ENCODE measurements around the gene AOPEP. TPM values are rescaled to one million over a fixed set of nuclear protein-coding genes. Genes with fewer than 3 reads are reported as not detected.

The AOPEP gene
- total RNA-seq, 2 donors from 2014 or later: 11.7 to 27.3 TPM

GRCh38 chr9:94850540-94851434 is 124.3 kb downstream of the AOPEP start:
- Mint-ChIP-seq H3K36me3 (no peaks in the 10 kb centered on the region), H3K4me1 (ENCODE audit: low read depth in 2 of 2) (peaks cover 11 to 18% of the 10 kb centered on the region in 2 donors), H3K4me3 (no peak overlapping the region), H3K27ac (no peak overlapping the region), H3K9me3 (no peaks in the 10 kb centered on the region), H3K27me3 (no peaks in the 10 kb centered on the region)
- no peak for ATAC-seq
- DNase-seq (ENCODE audit: low spot score): no peak

- Mint-ChIP-seq H3K9me3 (no peaks in the 10 kb centered on the region), H3K4me1 (ENCODE audit: low read depth in 2 of 2) (peaks cover 11 to 12% of the 10 kb centered on the region in 2 donors), H3K27ac (no peak overlapping the region), H3K27me3 (no peaks in the 10 kb centered on the region), H3K36me3 (no peaks in the 10 kb centered on the region), H3K4me3 (no peak overlapping the region)
- ATAC-seq (no peak), DNase-seq (ENCODE audit: low spot score) (no peak)
Measured at GRCh38 chr9:94851467-94851866, 125.0 kb downstream of the AOPEP start.

GRCh38 chr9:94851892-94852291 is 125.4 kb downstream of the AOPEP start:
- no peaks in the 10 kb centered on the region for H3K9me3 Mint-ChIP-seq
- H3K36me3 Mint-ChIP-seq: no peaks in the 10 kb centered on the region
- DNase-seq (ENCODE audit: low spot score): no peak
- no peak overlapping the region for H3K27ac Mint-ChIP-seq
- H3K4me3 Mint-ChIP-seq: no peak overlapping the region
- peaks cover 7 to 8% of the 10 kb centered on the region in 2 donors for H3K4me1 Mint-ChIP-seq (ENCODE audit: low read depth in 2 of 2)
- no peak for ATAC-seq
- H3K27me3 Mint-ChIP-seq: no peaks in the 10 kb centered on the region

- no peaks in the 10 kb centered on the region for H3K9me3 Mint-ChIP-seq
- no peaks in the 10 kb centered on the region for H3K36me3 Mint-ChIP-seq
- no peak for ATAC-seq
- H3K27me3 Mint-ChIP-seq: no peaks in the 10 kb centered on the region
- no peak for DNase-seq (ENCODE audit: low spot score)
- no peak overlapping the region for H3K27ac Mint-ChIP-seq
- H3K4me1 Mint-ChIP-seq (ENCODE audit: low read depth in 2 of 2): peaks cover 3% of the 10 kb centered on the region in 2 donors
- no peak overlapping the region for H3K4me3 Mint-ChIP-seq
Measured at GRCh38 chr9:94852373-94852772, 125.9 kb downstream of the AOPEP start.

- Mint-ChIP-seq H3K27me3 (no peaks in the 10 kb centered on the region), H3K4me3 (no peak overlapping the region), H3K4me1 (ENCODE audit: low read depth in 2 of 2) (peaks cover 0 to 3% of the 10 kb centered on the region in 2 donors), H3K27ac (no peak overlapping the region), H3K9me3 (no peaks in the 10 kb centered on the region), H3K36me3 (peaks cover 6% of the 10 kb centered on the region)
- no peak for ATAC-seq
- no peak for DNase-seq (ENCODE audit: low spot score)
Measured at GRCh38 chr9:94853887-94854286, 127.4 kb downstream of the AOPEP start.

GRCh38 chr9:94855903-94856302 is 129.4 kb downstream of the AOPEP start:
- ATAC-seq (no peak), DNase-seq (ENCODE audit: low spot score) (no peak)
- no peak overlapping the region for H3K27ac Mint-ChIP-seq
- peaks cover 6% of the 10 kb centered on the region for H3K36me3 Mint-ChIP-seq
- no peak overlapping the region for H3K4me3 Mint-ChIP-seq
- peaks cover 17 to 20% of the 10 kb centered on the region in 2 donors for H3K4me1 Mint-ChIP-seq (ENCODE audit: low read depth in 2 of 2)
- H3K9me3 Mint-ChIP-seq: no peaks in the 10 kb centered on the region
- no peaks in the 10 kb centered on the region for H3K27me3 Mint-ChIP-seq

GRCh38 chr9:94857791-94858190 is 131.3 kb downstream of the AOPEP start:
- ATAC-seq: no peak
- H3K4me1 Mint-ChIP-seq (ENCODE audit: low read depth in 2 of 2): peaks cover 36 to 39% of the 10 kb centered on the region in 2 donors
- peaks cover 6% of the 10 kb centered on the region for H3K36me3 Mint-ChIP-seq
- no peak overlapping the region for H3K4me3 Mint-ChIP-seq
- DNase-seq (ENCODE audit: low spot score): no peak
- no peaks in the 10 kb centered on the region for H3K27me3 Mint-ChIP-seq
- no peaks in the 10 kb centered on the region for H3K9me3 Mint-ChIP-seq
- H3K27ac Mint-ChIP-seq: peak overlapping the region; percentile 18 to 89

GRCh38 chr9:94859226-94859625 is 132.7 kb downstream of the AOPEP start:
- ATAC-seq (no peak), DNase-seq (ENCODE audit: low spot score) (no peak)
- Mint-ChIP-seq H3K4me1 (ENCODE audit: low read depth in 2 of 2) (peaks cover 46% of the 10 kb centered on the region in 2 donors), H3K36me3 (peaks cover 6% of the 10 kb centered on the region), H3K4me3 (no peak overlapping the region), H3K9me3 (no peaks in the 10 kb centered on the region), H3K27me3 (no peaks in the 10 kb centered on the region), H3K27ac (peak overlapping the region; percentile 87 to 89)

- Mint-ChIP-seq H3K36me3 (peaks cover 6% of the 10 kb centered on the region), H3K27me3 (no peaks in the 10 kb centered on the region), H3K27ac (peak overlapping the region; percentile 87 to 89), H3K4me3 (peak overlapping the region; percentile 80), H3K4me1 (ENCODE audit: low read depth in 2 of 2) (peaks cover 46 to 48% of the 10 kb centered on the region in 2 donors), H3K9me3 (no peaks in the 10 kb centered on the region)
- DNase-seq (ENCODE audit: low spot score): no peak
- ATAC-seq: no peak
Measured at GRCh38 chr9:94859891-94860290, 133.4 kb downstream of the AOPEP start.

GRCh38 chr9:94860678-94861588 is 134.4 kb downstream of the AOPEP start:
- H3K4me1 Mint-ChIP-seq (ENCODE audit: low read depth in 2 of 2): peaks cover 46 to 48% of the 10 kb centered on the region in 2 donors
- H3K4me3 Mint-ChIP-seq: peak overlapping the region; percentile 80
- ATAC-seq (peak; percentile 91 to 92), DNase-seq (ENCODE audit: low spot score) (peak; percentile 84)
- H3K36me3 Mint-ChIP-seq: peaks cover 6% of the 10 kb centered on the region
- peak overlapping the region; percentile 87 to 89 for H3K27ac Mint-ChIP-seq
- H3K27me3 Mint-ChIP-seq: no peaks in the 10 kb centered on the region
- no peaks in the 10 kb centered on the region for H3K9me3 Mint-ChIP-seq

- no peaks in the 10 kb centered on the region for H3K27me3 Mint-ChIP-seq
Measured at GRCh38 chr9:94861589-94862272, 135.2 kb downstream of the AOPEP start.

GRCh38 chr9:94864196-94864595 is 137.7 kb downstream of the AOPEP start:
- DNase-seq (ENCODE audit: low spot score) (no peak), ATAC-seq (no peak)
- H3K9me3 Mint-ChIP-seq: no peaks in the 10 kb centered on the region
- H3K27ac Mint-ChIP-seq: no peak overlapping the region
- peaks cover 42 to 48% of the 10 kb centered on the region in 2 donors for H3K4me1 Mint-ChIP-seq (ENCODE audit: low read depth in 2 of 2)
- no peak overlapping the region for H3K4me3 Mint-ChIP-seq
- H3K27me3 Mint-ChIP-seq: no peaks in the 10 kb centered on the region
- no peaks in the 10 kb centered on the region for H3K36me3 Mint-ChIP-seq

More at GRCh38 chr9:94861589-94862272, 135.2 kb downstream of the AOPEP start:
- H3K4me1 Mint-ChIP-seq (ENCODE audit: low read depth in 2 of 2): peaks cover 46 to 48% of the 10 kb centered on the region in 2 donors
- peaks cover 6% of the 10 kb centered on the region for H3K36me3 Mint-ChIP-seq
- peak overlapping the region; percentile 80 for H3K4me3 Mint-ChIP-seq
- DNase-seq (ENCODE audit: low spot score) (no peak), ATAC-seq (peak; percentile 52 to 59)
- no peaks in the 10 kb centered on the region for H3K9me3 Mint-ChIP-seq
- peak overlapping the region; percentile 87 to 89 for H3K27ac Mint-ChIP-seq

GRCh38 chr9:94864862-94865509 is 138.5 kb downstream of the AOPEP start:
- DNase-seq (ENCODE audit: low spot score) (no peak), ATAC-seq (no peak)
- H3K27me3 Mint-ChIP-seq: no peaks in the 10 kb centered on the region
- H3K27ac Mint-ChIP-seq: no peak overlapping the region
- H3K36me3 Mint-ChIP-seq: no peaks in the 10 kb centered on the region
- H3K4me3 Mint-ChIP-seq: no peak overlapping the region
- H3K9me3 Mint-ChIP-seq: no peaks in the 10 kb centered on the region
- H3K4me1 Mint-ChIP-seq (ENCODE audit: low read depth in 2 of 2): peaks cover 34 to 44% of the 10 kb centered on the region in 2 donors

Data from natural killer cell treated with Interleukin-12 subunit alpha and Interleukin-12 subunit beta and Interleukin-15 and Interleukin-18, amount 100 ng/mL, for 72 hours (primary cell).